ENCODE measurements around the gene ZNF518A.

GRCh38 chr10:96208271-96208670 lies 78.2 kb downstream of the ZNF518A start:
- TF ChIP-seq CTCF (IDR thresholded peaks at IDR 0.05 in 8 of 11, conservative IDR thresholded peaks at IDR 0.05 in 3 of 11) (no peak), POLR2AphosphoS5 (IDR thresholded peaks at IDR 0.05) (no peak), POLR2A (IDR thresholded peaks at IDR 0.05) (no peak)
